Fibroblast of skin of right biceps (primary cell): Measurements from ENCODE around the gene DELE1.
A peak's percentile ranks its signal among the peaks of the same experiment; 100 is the strongest.
"Not testable (repeated sequence)": the region's sequence is repeated elsewhere in the genome, so short reads cannot be mapped to it uniquely, and the experiment has no call there.

Source experiments
- DNase-seq: peaks from one replicate; pipeline ENCODE4 v3.0.0-alpha.2; 2013

DELE1 gene

GRCh38 chr5:141890429-141890828, 33.2 kb upstream of the DELE1 start:
- DNase-seq = not testable (repeated sequence)

GRCh38 chr5:141897425-141897824, 26.2 kb upstream of the DELE1 start:
- DNase-seq = no peak

GRCh38 chr5:141898448-141899049, 25.1 kb upstream of the DELE1 start:
- DNase-seq = no peak

GRCh38 chr5:141902015-141902814, 21.5 kb upstream of the DELE1 start:
- DNase-seq = no peak

GRCh38 chr5:141903261-141903660, 20.4 kb upstream of the DELE1 start:
- no peak for DNase-seq

- DNase-seq = no peak
Measured at GRCh38 chr5:141904551-141904950, 19.1 kb upstream of the DELE1 start.

GRCh38 chr5:141906517-141906916, 17.2 kb upstream of the DELE1 start:
- no peak for DNase-seq

GRCh38 chr5:141906972-141907371, 16.7 kb upstream of the DELE1 start:
- no peak for DNase-seq

- peak; percentile 35 for DNase-seq
Measured at GRCh38 chr5:141908796-141909195, 14.9 kb upstream of the DELE1 start.

- DNase-seq = no peak
Measured at GRCh38 chr5:141909212-141909611, 14.5 kb upstream of the DELE1 start.

- DNase-seq = no peak
Measured at GRCh38 chr5:141910271-141910673, 13.4 kb upstream of the DELE1 start.

- DNase-seq = no peak
Measured at GRCh38 chr5:141913560-141914198, 10.0 kb upstream of the DELE1 start.

- peak; percentile 13 for DNase-seq
Measured at GRCh38 chr5:141914199-141914743, 9.4 kb upstream of the DELE1 start.

- DNase-seq = no peak
Measured at GRCh38 chr5:141914797-141915196, 8.9 kb upstream of the DELE1 start.

- no peak for DNase-seq
Measured at GRCh38 chr5:141915881-141916336, 7.8 kb upstream of the DELE1 start.

GRCh38 chr5:141916522-141916921, 7.1 kb upstream of the DELE1 start:
- DNase-seq = no peak

- no peak for DNase-seq
Measured at GRCh38 chr5:141917760-141918159, 5.9 kb upstream of the DELE1 start.

- DNase-seq = no peak
Measured at GRCh38 chr5:141919218-141920119, 4.2 kb upstream of the DELE1 start.

- DNase-seq = no peak
Measured at GRCh38 chr5:141920771-141921170, 2.9 kb upstream of the DELE1 start.

- DNase-seq = not testable (repeated sequence)
Measured at GRCh38 chr5:141922827-141923447, 734 bp upstream of the DELE1 start.

GRCh38 chr5:141926434-141926833, 2.8 kb downstream of the DELE1 start:
- no peak for DNase-seq

- no peak for DNase-seq
Measured at GRCh38 chr5:141928051-141928450, 4.4 kb downstream of the DELE1 start.
